Measurements from ENCODE around the gene DNAJB2. TPM values are rescaled to one million over a fixed set of nuclear protein-coding genes. Genes with fewer than 3 reads are reported as not detected.
"Not testable (repeated sequence)": the region's sequence is repeated elsewhere in the genome, so short reads cannot be mapped to it uniquely, and the experiment has no call there.

Gene DNAJB2
- total RNA-seq, 1 donor from 2014 or later = 92.8 TPM

GRCh38 chr2:219286436-219287115 is 7.4 kb downstream of the DNAJB2 start:
- TF ChIP-seq POLR2AphosphoS5 (IDR thresholded peaks at IDR 0.05; ENCODE audit: insufficient read depth in 1 of 2, low read depth in 1 of 2) (peak in 1 of 2 donors; percentile 34), CTCF (IDR thresholded peaks at IDR 0.05) (no peak), POLR2A (IDR thresholded peaks at IDR 0.05) (no peak)
- peaks cover 0 to 33% of the 10 kb centered on the region in 2 donors for H3K36me3 ChIP-seq
- peak overlapping the region; percentile 85 for H3K27ac ChIP-seq
- no peak for DNase-seq (ENCODE audit: extremely low spot score in 2 of 2)
- H3K4me3 ChIP-seq = no peak overlapping the region
- intact Hi-C loops (cut with DNase I) = no loop called here
- H3K9me3 ChIP-seq = no peaks in the 10 kb centered on the region
- no peaks in the 10 kb centered on the region for H3K27me3 ChIP-seq
- peaks cover 51% of the 10 kb centered on the region for H3K4me1 ChIP-seq

GRCh38 chr2:219287116-219287440 is 7.9 kb downstream of the DNAJB2 start:
- H3K4me3 ChIP-seq; DNase-seq (ENCODE audit: extremely low spot score in 2 of 2); H3K9me3 ChIP-seq; H3K27me3 ChIP-seq; intact Hi-C loops (cut with DNase I): not testable (repeated sequence)
- peaks cover 0 to 28% of the 10 kb centered on the region in 2 donors for H3K36me3 ChIP-seq
- peak overlapping the region; percentile 85 for H3K27ac ChIP-seq
- H3K4me1 ChIP-seq = peaks cover 48% of the 10 kb centered on the region

- TF ChIP-seq CTCF (IDR thresholded peaks at IDR 0.05) (no peak), POLR2AphosphoS5 (IDR thresholded peaks at IDR 0.05; ENCODE audit: insufficient read depth in 1 of 2, low read depth in 1 of 2) (no peak), POLR2A (IDR thresholded peaks at IDR 0.05) (no peak)
- Histone ChIP-seq H3K36me3 (peaks cover 0 to 22% of the 10 kb centered on the region in 2 donors), H3K9me3 (no peaks in the 10 kb centered on the region), H3K4me3 (no peak overlapping the region), H3K4me1 (peaks cover 48% of the 10 kb centered on the region), H3K27ac (peak overlapping the region; percentile 85), H3K27me3 (no peaks in the 10 kb centered on the region)
- DNase-seq (ENCODE audit: extremely low spot score in 2 of 2) = no peak
- intact Hi-C loops (cut with DNase I) = no loop called here
Measured at GRCh38 chr2:219287580-219288265, 8.6 kb downstream of the DNAJB2 start.

GRCh38 chr2:219289195-219289536 is 10.0 kb downstream of the DNAJB2 start:
- H3K27ac ChIP-seq = peak overlapping the region; percentile 85
- intact Hi-C loops (cut with DNase I) = no loop called here
- H3K36me3 ChIP-seq = peaks cover 0 to 11% of the 10 kb centered on the region in 2 donors
- no peaks in the 10 kb centered on the region for H3K9me3 ChIP-seq
- DNase-seq (ENCODE audit: extremely low spot score in 2 of 2) = no peak
- no peaks in the 10 kb centered on the region for H3K27me3 ChIP-seq
- TF ChIP-seq CTCF (IDR thresholded peaks at IDR 0.05) (no peak), POLR2AphosphoS5 (IDR thresholded peaks at IDR 0.05; ENCODE audit: insufficient read depth in 1 of 2, low read depth in 1 of 2) (no peak), POLR2A (IDR thresholded peaks at IDR 0.05) (no peak)
- peaks cover 48% of the 10 kb centered on the region for H3K4me1 ChIP-seq
- H3K4me3 ChIP-seq = no peak overlapping the region

GRCh38 chr2:219289537-219290361 is 10.6 kb downstream of the DNAJB2 start:
- H3K4me1 ChIP-seq = peaks cover 43% of the 10 kb centered on the region

More at GRCh38 chr2:219289537-219290361, 10.6 kb downstream of the DNAJB2 start:
- TF ChIP-seq POLR2AphosphoS5 (IDR thresholded peaks at IDR 0.05; ENCODE audit: insufficient read depth in 1 of 2, low read depth in 1 of 2) (peak; percentile 91 to 92), CTCF (IDR thresholded peaks at IDR 0.05) (no peak), POLR2A (IDR thresholded peaks at IDR 0.05) (peak in 1 of 2 donors; percentile 14)
- Histone ChIP-seq H3K27ac (peak overlapping the region; percentile 85), H3K9me3 (no peaks in the 10 kb centered on the region), H3K36me3 (peaks cover 0 to 5% of the 10 kb centered on the region in 2 donors), H3K4me3 (no peak overlapping the region), H3K27me3 (no peaks in the 10 kb centered on the region)
- intact Hi-C loops (cut with DNase I) = no loop called here
- no peak for DNase-seq (ENCODE audit: extremely low spot score in 2 of 2)

Measured in vagina (tissue), 2 donors.